ENCODE measurements around the gene RSPH10B2. TPM values are rescaled to one million over a fixed set of nuclear protein-coding genes. Genes with fewer than 3 reads are reported as not detected.

The RSPH10B2 gene
- total and polyA plus RNA-seq, 2 experiments from 2014 or later: 0.29 to 1.1 TPM

- no peak for ATAC-seq
- no peak overlapping the region for H3K4me2 ChIP-seq
Measured at GRCh38 chr7:6709808-6710207, 44.1 kb upstream of the RSPH10B2 start.

More at GRCh38 chr7:6709808-6710207, 44.1 kb upstream of the RSPH10B2 start:
- Mint-ChIP-seq H3K9me3 (peaks cover 32% of the 10 kb centered on the region), H3K4me1 (peaks cover 10% of the 10 kb centered on the region), H3K27ac (no peak overlapping the region), H3K27me3 (ENCODE audit: insufficient read depth, low read depth, poor library complexity) (peaks cover 9% of the 10 kb centered on the region), H3K36me3 (ENCODE audit: low read depth) (peaks cover 20% of the 10 kb centered on the region), H3K4me3 (no peak overlapping the region)
- Histone ChIP-seq H3K9me2 (ENCODE audit: insufficient read depth) (peaks cover 24% of the 10 kb centered on the region), H3F3A (replicated peaks; ENCODE audit: low read depth) (0 out of 2 replicates have a peak, but pooled peaks cover 2% of the 10 kb centered on the region), H3K79me2 (replicated peaks; ENCODE audit: insufficient read depth) (peaks cover 15% of the 10 kb centered on the region), H4K20me1 (replicated peaks; ENCODE audit: insufficient read depth) (0 out of 2 replicates have a peak, but pooled peaks cover 4% of the 10 kb centered on the region), H3K27me3 (ENCODE audit: insufficient read depth) (no peaks in the 10 kb centered on the region), H3K36me3 (ENCODE audit: insufficient read depth) (no peaks in the 10 kb centered on the region), H3K4me3 (no peak overlapping the region), H3K27ac (ENCODE audit: low read depth) (no peak overlapping the region), H2AFZ (no peak overlapping the region), H3K4me1 (ENCODE audit: insufficient read depth) (peaks cover 11% of the 10 kb centered on the region; the same call in 1 of the 2 replicates)
- TF ChIP-seq EZH2 (IDR thresholded peaks at IDR 0.05; ENCODE audit: low read depth, unreplicated experiment) (no peak), STAT1 (IDR thresholded peaks at IDR 0.05; ENCODE audit: unreplicated experiment) (no peak), POLR2AphosphoS5 (IDR thresholded peaks at IDR 0.05; ENCODE audit: low read depth) (no peak), CTCF (conservative IDR thresholded peaks at IDR 0.05; ENCODE audit: low read depth in 2 of 2) (no peak), CREB1 (CRISPR knock-in tag; IDR thresholded peaks at IDR 0.05; ENCODE audit: low read depth) (no peak), ZNF331 (CRISPR knock-in tag; IDR thresholded peaks at IDR 0.05; ENCODE audit: low read depth) (no peak), ZNF114 (CRISPR knock-in tag; IDR thresholded peaks at IDR 0.05) (no peak), NANOG (IDR thresholded peaks at IDR 0.05; ENCODE audit: borderline replicate concordance) (no peak), REST (IDR thresholded peaks at IDR 0.05; ENCODE audit: unreplicated experiment) (no peak), ZNF462 (CRISPR knock-in tag; IDR thresholded peaks at IDR 0.05) (no peak), EZH2phosphoT487 (IDR thresholded peaks at IDR 0.05; ENCODE audit: unreplicated experiment) (no peak), ETS1 (IDR thresholded peaks at IDR 0.05) (no peak), JUNB (IDR thresholded peaks at IDR 0.05; ENCODE audit: unreplicated experiment) (no peak)
- DNase-seq (ENCODE audit: low spot score): peak; percentile 13

All from GM23338 (cell line).